Stimulated activated CD4-positive, alpha-beta T cell treated with anti-CD3 and anti-CD28 coated beads, Interleukin-4, amount 100 ng/mL, for 4 hours (primary cell): ENCODE results near the gene SIPA1L2.
A peak's percentile ranks its signal among the peaks of the same experiment; 100 is the strongest.

Source experiments
- DNase-seq, 2 experiments: peaks; one replicate each; pipeline ENCODE4 v3.0.0-alpha.2; 2020

Gene SIPA1L2

GRCh38 chr1:232630047-232630893, at the start of gene SIPA1L2:
Gene SIPA1L2 (minus strand): TSS chr1:232630133. CDS start chr1:232515339, 114,794 bp downstream.
- peak; percentile 82 to 92 for DNase-seq

GRCh38 chr1:232678185-232678886, 48.4 kb upstream of the SIPA1L2 start:
- DNase-seq: no peak

GRCh38 chr1:232676307-232676706, 46.4 kb upstream of the SIPA1L2 start:
- no peak for DNase-seq

GRCh38 chr1:232675898-232676297, 46.0 kb upstream of the SIPA1L2 start:
- DNase-seq: no peak

GRCh38 chr1:232675260-232675659, 45.3 kb upstream of the SIPA1L2 start:
- no peak for DNase-seq

GRCh38 chr1:232673256-232673655, 43.3 kb upstream of the SIPA1L2 start:
- no peak for DNase-seq

- DNase-seq: no peak
These were observed 40.2 kb upstream of the SIPA1L2 start for GRCh38 chr1:232669981-232670747.

- no peak for DNase-seq
These were observed 37.8 kb upstream of the SIPA1L2 start for GRCh38 chr1:232667778-232668165.

GRCh38 chr1:232667094-232667777, 37.3 kb upstream of the SIPA1L2 start:
- no peak for DNase-seq

GRCh38 chr1:232664844-232665777, 35.2 kb upstream of the SIPA1L2 start:
- no peak for DNase-seq

GRCh38 chr1:232662910-232663309, 33.0 kb upstream of the SIPA1L2 start:
- no peak for DNase-seq

GRCh38 chr1:232658386-232658785, 28.5 kb upstream of the SIPA1L2 start:
- DNase-seq: no peak

GRCh38 chr1:232657426-232658005, 27.6 kb upstream of the SIPA1L2 start:
- DNase-seq: no peak

- DNase-seq: no peak
These were observed 25.8 kb upstream of the SIPA1L2 start for GRCh38 chr1:232655746-232656085.

- no peak for DNase-seq
These were observed 25.3 kb upstream of the SIPA1L2 start for GRCh38 chr1:232655028-232655745.

- no peak for DNase-seq
These were observed 23.9 kb upstream of the SIPA1L2 start for GRCh38 chr1:232653789-232654188.

GRCh38 chr1:232650845-232651244, 20.9 kb upstream of the SIPA1L2 start:
- DNase-seq: no peak

- DNase-seq: no peak
These were observed 20.5 kb upstream of the SIPA1L2 start for GRCh38 chr1:232650418-232650817.

GRCh38 chr1:232648316-232648715, 18.4 kb upstream of the SIPA1L2 start:
- DNase-seq: no peak

GRCh38 chr1:232644209-232644608, 14.3 kb upstream of the SIPA1L2 start:
- no peak for DNase-seq

GRCh38 chr1:232643251-232643650, 13.3 kb upstream of the SIPA1L2 start:
- DNase-seq: no peak
